ENCODE measurements around the gene CWC25. TPM values are rescaled to one million over a fixed set of nuclear protein-coding genes. Genes with fewer than 3 reads are reported as not detected.

Gene CWC25
- total and polyA plus RNA-seq, 9 of the 15 experiments (the other 6 are each of a cell fraction or from before 2014, with no cell fraction given): 16.5 to 27.4 (median 23.0) TPM

GRCh38 chr17:38799501-38800236, 25.5 kb downstream of the CWC25 start, which contains the start of gene PIP4K2B (continued):
- TF ChIP-seq, protein P1, sequence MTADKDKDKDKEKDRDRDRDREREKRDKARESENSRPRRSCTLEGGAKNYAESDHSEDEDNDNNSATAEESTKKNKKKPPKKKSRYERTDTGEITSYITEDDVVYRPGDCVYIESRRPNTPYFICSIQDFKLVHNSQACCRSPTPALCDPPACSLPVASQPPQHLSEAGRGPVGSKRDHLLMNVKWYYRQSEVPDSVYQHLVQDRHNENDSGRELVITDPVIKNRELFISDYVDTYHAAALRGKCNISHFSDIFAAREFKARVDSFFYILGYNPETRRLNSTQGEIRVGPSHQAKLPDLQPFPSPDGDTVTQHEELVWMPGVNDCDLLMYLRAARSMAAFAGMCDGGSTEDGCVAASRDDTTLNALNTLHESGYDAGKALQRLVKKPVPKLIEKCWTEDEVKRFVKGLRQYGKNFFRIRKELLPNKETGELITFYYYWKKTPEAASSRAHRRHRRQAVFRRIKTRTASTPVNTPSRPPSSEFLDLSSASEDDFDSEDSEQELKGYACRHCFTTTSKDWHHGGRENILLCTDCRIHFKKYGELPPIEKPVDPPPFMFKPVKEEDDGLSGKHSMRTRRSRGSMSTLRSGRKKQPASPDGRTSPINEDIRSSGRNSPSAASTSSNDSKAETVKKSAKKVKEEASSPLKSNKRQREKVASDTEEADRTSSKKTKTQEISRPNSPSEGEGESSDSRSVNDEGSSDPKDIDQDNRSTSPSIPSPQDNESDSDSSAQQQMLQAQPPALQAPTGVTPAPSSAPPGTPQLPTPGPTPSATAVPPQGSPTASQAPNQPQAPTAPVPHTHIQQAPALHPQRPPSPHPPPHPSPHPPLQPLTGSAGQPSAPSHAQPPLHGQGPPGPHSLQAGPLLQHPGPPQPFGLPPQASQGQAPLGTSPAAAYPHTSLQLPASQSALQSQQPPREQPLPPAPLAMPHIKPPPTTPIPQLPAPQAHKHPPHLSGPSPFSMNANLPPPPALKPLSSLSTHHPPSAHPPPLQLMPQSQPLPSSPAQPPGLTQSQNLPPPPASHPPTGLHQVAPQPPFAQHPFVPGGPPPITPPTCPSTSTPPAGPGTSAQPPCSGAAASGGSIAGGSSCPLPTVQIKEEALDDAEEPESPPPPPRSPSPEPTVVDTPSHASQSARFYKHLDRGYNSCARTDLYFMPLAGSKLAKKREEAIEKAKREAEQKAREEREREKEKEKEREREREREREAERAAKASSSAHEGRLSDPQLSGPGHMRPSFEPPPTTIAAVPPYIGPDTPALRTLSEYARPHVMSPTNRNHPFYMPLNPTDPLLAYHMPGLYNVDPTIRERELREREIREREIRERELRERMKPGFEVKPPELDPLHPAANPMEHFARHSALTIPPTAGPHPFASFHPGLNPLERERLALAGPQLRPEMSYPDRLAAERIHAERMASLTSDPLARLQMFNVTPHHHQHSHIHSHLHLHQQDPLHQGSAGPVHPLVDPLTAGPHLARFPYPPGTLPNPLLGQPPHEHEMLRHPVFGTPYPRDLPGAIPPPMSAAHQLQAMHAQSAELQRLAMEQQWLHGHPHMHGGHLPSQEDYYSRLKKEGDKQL (CRISPR knock-in tag; IDR thresholded peaks at IDR 0.05; ENCODE audit: borderline replicate concordance): no peak
- TF ChIP-seq RBFOX2 (IDR thresholded peaks at IDR 0.05; ENCODE audit: low read depth, low read length) (peak; percentile 92), CHCHD3 (CRISPR knock-in tag; IDR thresholded peaks at IDR 0.05) (no peak), ZNF395 (CRISPR knock-in tag; IDR thresholded peaks at IDR 0.05) (no peak), FOXK2 (conservative IDR thresholded peaks at IDR 0.05 in 1 of 2, IDR thresholded peaks at IDR 0.05 in 1 of 2; ENCODE audit: low read depth in 2 of 2) (peak; percentile 8 to 99; a peak in 2 of 4 replicates)
- TF ChIP-seq, protein P2, sequence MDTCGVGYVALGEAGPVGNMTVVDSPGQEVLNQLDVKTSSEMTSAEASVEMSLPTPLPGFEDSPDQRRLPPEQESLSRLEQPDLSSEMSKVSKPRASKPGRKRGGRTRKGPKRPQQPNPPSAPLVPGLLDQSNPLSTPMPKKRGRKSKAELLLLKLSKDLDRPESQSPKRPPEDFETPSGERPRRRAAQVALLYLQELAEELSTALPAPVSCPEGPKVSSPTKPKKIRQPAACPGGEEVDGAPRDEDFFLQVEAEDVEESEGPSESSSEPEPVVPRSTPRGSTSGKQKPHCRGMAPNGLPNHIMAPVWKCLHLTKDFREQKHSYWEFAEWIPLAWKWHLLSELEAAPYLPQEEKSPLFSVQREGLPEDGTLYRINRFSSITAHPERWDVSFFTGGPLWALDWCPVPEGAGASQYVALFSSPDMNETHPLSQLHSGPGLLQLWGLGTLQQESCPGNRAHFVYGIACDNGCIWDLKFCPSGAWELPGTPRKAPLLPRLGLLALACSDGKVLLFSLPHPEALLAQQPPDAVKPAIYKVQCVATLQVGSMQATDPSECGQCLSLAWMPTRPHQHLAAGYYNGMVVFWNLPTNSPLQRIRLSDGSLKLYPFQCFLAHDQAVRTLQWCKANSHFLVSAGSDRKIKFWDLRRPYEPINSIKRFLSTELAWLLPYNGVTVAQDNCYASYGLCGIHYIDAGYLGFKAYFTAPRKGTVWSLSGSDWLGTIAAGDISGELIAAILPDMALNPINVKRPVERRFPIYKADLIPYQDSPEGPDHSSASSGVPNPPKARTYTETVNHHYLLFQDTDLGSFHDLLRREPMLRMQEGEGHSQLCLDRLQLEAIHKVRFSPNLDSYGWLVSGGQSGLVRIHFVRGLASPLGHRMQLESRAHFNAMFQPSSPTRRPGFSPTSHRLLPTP (IDR thresholded peaks at IDR 0.05; ENCODE audit: borderline replicate concordance, extremely low read depth, insufficient read length): no peak
- TF ChIP-seq, protein P3, sequence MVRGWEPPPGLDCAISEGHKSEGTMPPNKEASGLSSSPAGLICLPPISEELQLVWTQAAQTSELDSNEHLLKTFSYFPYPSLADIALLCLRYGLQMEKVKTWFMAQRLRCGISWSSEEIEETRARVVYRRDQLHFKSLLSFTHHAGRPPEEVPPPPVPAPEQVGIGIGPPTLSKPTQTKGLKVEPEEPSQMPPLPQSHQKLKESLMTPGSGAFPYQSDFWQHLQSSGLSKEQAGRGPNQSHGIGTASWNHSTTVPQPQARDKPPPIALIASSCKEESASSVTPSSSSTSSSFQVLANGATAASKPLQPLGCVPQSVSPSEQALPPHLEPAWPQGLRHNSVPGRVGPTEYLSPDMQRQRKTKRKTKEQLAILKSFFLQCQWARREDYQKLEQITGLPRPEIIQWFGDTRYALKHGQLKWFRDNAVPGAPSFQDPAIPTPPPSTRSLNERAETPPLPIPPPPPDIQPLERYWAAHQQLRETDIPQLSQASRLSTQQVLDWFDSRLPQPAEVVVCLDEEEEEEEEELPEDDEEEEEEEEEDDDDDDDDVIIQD (CRISPR knock-in tag; IDR thresholded peaks at IDR 0.05): no peak
- TF ChIP-seq, protein P4, sequence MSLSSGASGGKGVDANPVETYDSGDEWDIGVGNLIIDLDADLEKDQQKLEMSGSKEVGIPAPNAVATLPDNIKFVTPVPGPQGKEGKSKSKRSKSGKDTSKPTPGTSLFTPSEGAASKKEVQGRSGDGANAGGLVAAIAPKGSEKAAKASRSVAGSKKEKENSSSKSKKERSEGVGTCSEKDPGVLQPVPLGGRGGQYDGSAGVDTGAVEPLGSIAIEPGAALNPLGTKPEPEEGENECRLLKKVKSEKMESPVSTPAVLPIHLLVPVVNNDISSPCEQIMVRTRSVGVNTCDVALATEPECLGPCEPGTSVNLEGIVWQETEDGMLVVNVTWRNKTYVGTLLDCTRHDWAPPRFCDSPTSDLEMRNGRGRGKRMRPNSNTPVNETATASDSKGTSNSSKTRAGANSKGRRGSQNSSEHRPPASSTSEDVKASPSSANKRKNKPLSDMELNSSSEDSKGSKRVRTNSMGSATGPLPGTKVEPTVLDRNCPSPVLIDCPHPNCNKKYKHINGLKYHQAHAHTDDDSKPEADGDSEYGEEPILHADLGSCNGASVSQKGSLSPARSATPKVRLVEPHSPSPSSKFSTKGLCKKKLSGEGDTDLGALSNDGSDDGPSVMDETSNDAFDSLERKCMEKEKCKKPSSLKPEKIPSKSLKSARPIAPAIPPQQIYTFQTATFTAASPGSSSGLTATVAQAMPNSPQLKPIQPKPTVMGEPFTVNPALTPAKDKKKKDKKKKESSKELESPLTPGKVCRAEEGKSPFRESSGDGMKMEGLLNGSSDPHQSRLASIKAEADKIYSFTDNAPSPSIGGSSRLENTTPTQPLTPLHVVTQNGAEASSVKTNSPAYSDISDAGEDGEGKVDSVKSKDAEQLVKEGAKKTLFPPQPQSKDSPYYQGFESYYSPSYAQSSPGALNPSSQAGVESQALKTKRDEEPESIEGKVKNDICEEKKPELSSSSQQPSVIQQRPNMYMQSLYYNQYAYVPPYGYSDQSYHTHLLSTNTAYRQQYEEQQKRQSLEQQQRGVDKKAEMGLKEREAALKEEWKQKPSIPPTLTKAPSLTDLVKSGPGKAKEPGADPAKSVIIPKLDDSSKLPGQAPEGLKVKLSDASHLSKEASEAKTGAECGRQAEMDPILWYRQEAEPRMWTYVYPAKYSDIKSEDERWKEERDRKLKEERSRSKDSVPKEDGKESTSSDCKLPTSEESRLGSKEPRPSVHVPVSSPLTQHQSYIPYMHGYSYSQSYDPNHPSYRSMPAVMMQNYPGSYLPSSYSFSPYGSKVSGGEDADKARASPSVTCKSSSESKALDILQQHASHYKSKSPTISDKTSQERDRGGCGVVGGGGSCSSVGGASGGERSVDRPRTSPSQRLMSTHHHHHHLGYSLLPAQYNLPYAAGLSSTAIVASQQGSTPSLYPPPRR (CRISPR knock-in tag; IDR thresholded peaks at IDR 0.05; ENCODE audit: borderline replicate concordance): no peak

Measured in K562 (cell line).